Activated CD8-positive, alpha-beta T cell treated with anti-CD3 and anti-CD28 coated beads for 36 hours (primary cell): ENCODE measurements around the gene RALGAPB. TPM values are rescaled to one million over a fixed set of nuclear protein-coding genes. Genes with fewer than 3 reads are reported as not detected.

Source experiments
- ATAC-seq: fragments of 200-7000 bp; cut with Tn5 transposase; one replicate; pipeline ENCODE4 v1.10.0; 2021; ENCODE audit warnings: mild to moderate bottlenecking, moderate library complexity
- CTCF ChIA-PET: fragments of 350-600 bp; sonication (Branson Sonifier 250); formaldehyde crosslinking; loops from one replicate; lab custom pipeline; 2021; ENCODE audit warnings: antibody characterized with exemption; lab: Charles Lee
- POLR2A ChIA-PET: fragments of 350-600 bp; sonication (Branson Sonifier 250); formaldehyde crosslinking; loops from one replicate; lab custom pipeline; 2021; ENCODE audit warnings: antibody characterized with exemption; lab: Charles Lee
- DNase-seq: peaks from one replicate; pipeline ENCODE4 v3.0.0-alpha.2; 2020
- H3K27ac Mint-ChIP-seq: one replicate; pipeline ENCODE4 v1.8.0; 2021; ENCODE audit warnings: mild to moderate bottlenecking, mixed read lengths
- H3K27me3 Mint-ChIP-seq: one replicate; pipeline ENCODE4 v1.8.0; 2021; ENCODE audit warnings: mixed read lengths
- H3K36me3 Mint-ChIP-seq: one replicate; pipeline ENCODE4 v1.8.0; 2021; ENCODE audit warnings: low read depth, mixed read lengths
- H3K4me1 Mint-ChIP-seq: one replicate; pipeline ENCODE4 v1.8.0; 2021; ENCODE audit warnings: low read depth, mixed read lengths
- H3K4me3 Mint-ChIP-seq: one replicate; pipeline ENCODE4 v1.8.0; 2021; ENCODE audit warnings: mild to moderate bottlenecking, moderate library complexity, mixed read lengths
- H3K9me3 Mint-ChIP-seq: one replicate; pipeline ENCODE4 v1.8.0; 2021; ENCODE audit warnings: mixed read lengths
- CTCF ChIP-seq: fragments of 200-600 bp; IDR thresholded peaks from one replicate; pipeline ENCODE4 v1.8.0; 2022; ENCODE audit warnings: antibody characterized with exemption, mild to moderate bottlenecking
- intact Hi-C: fragments of 100-400 bp; cut with micrococcal nuclease; formaldehyde crosslinking; loops from one replicate; pipeline ENCODE4 v1.10.0; 2022
- total RNA-seq, 2 experiments: library from RNA; stranded (reverse); gene quantifications; one replicate each; pipeline ENCODE4 v1.2.3, GENCODE V29; 2021

RALGAPB gene
- total RNA-seq, 2 experiments from 2014 or later: 19.8 to 21.3 TPM

DNA sequence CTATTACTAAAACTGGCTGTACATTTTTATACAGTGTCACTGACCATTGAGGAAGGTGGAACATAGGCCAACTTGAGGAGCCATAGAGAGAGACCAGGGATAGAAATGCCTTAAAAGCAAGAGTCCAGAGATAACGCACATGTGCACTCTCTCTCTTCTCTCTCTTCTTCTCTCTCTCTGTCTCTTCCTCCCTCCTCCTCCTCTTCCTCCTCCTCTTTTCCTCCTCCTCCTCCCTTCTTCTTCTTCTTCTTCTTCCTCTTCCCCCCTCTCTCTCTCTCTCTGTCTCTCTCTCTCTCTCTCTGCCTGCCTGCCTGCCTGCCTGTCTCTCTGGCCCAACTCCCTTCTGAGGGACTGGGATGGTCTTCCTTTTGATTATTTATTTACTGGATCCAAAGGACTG lies 92.0 kb downstream of the RALGAPB start:
- Mint-ChIP-seq H3K4me3 (no peak overlapping the region), H3K27me3 (no peaks in the 10 kb centered on the region), H3K9me3 (no peaks in the 10 kb centered on the region), H3K27ac (no peak overlapping the region), H3K36me3 (peaks cover 10% of the 10 kb centered on the region), H3K4me1 (no peaks in the 10 kb centered on the region)
- intact Hi-C loops: no loop called here
- no peak for TF ChIP-seq CTCF
- ChIA-PET CTCF (no interaction called here), POLR2A (no interaction called here)
- no peak for ATAC-seq
- DNase-seq: no peak

DNA sequence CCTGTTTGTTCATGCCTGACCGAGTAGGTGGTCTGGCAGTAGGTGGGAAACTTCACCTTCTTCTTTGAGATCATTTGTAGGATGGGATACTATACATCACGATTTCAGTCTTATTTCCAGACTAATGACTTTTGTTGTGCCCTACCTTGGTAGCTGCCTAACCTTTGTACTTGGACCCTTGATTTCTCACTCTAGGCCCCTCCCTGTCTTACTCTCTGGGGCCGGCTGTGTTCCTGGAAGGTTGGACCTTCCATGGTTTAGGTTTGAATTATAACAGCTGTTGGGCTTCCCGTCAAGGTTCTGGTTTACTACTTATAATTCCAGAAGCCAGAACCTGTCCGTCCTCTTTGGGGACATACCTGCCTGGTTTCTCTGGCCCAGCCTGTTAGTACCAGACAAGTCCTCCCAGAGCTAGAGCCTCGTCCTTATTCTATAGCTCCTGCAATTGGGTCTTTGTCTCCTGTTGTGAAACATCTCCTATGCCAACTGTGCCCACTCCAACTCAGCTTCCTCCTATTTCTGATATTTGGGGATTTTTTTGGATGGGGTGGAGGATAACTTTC lies 93.5 kb downstream of the RALGAPB start:
- TF ChIP-seq CTCF: no peak
- intact Hi-C loops: no loop called here
- Mint-ChIP-seq H3K27me3 (no peaks in the 10 kb centered on the region), H3K36me3 (peaks cover 11% of the 10 kb centered on the region), H3K27ac (no peak overlapping the region), H3K9me3 (no peaks in the 10 kb centered on the region), H3K4me3 (no peak overlapping the region), H3K4me1 (no peaks in the 10 kb centered on the region)
- ATAC-seq: no peak
- ChIA-PET POLR2A (no interaction called here), CTCF (interaction anchor here (0.8 kb wide), 1 partner anchor 94 kb away, joined by 3 read pairs; the partner anchor contains the start of gene RALGAPB)
- DNase-seq: no peak

DNA sequence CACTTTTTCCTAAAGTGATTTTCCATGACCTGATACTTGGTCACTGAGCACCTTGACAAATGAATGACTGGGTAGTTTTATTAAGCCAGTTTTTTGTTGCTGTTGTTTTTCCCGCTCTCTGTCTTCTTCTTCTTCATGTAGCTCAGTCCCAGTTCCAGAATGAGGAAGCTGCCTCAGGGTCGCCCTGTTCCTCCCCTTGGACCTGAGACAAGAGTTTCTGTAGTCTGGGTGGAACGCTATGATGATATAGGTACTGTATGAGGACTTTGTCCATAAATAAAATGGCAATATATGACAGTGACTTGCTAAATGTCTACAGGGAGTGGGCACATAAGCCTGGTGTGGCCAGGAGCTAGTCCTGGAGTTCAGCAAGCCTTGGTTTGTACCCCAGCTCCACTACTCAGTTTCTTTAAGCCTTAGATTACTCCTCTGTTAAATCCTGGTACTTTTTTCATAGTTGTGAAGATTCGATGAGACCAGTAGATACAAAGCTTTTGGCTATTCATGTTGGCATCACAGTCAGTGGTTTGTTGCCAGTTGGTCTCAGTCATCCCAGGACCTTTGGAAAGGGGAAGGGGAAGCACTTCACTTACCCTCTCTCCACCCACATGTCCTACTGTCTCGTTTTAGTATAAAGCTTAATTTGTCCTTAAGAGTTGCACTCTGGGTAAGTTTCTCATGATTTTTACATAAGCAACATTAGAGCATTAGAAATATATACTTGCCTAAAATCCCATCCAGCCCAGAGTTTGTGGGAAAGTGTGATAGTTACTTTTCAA lies 97.3 kb downstream of the RALGAPB start:
- DNase-seq (no peak), ATAC-seq (no peak)
- Mint-ChIP-seq H3K9me3 (no peaks in the 10 kb centered on the region), H3K4me3 (no peak overlapping the region), H3K4me1 (no peaks in the 10 kb centered on the region), H3K36me3 (peaks cover 12% of the 10 kb centered on the region), H3K27me3 (no peaks in the 10 kb centered on the region), H3K27ac (peak overlapping the region; percentile 37)
- ChIA-PET CTCF (interaction anchor here (1.5 kb wide), 1 partner anchor 220 kb away, joined by 3 read pairs; no protein-coding TSS in a partner anchor), POLR2A (interaction anchor here (0.8 kb wide), 1 partner anchor 11 kb away, joined by 3 read pairs; no protein-coding TSS in a partner anchor)
- TF ChIP-seq CTCF: no peak
- intact Hi-C loops: no loop called here

DNA sequence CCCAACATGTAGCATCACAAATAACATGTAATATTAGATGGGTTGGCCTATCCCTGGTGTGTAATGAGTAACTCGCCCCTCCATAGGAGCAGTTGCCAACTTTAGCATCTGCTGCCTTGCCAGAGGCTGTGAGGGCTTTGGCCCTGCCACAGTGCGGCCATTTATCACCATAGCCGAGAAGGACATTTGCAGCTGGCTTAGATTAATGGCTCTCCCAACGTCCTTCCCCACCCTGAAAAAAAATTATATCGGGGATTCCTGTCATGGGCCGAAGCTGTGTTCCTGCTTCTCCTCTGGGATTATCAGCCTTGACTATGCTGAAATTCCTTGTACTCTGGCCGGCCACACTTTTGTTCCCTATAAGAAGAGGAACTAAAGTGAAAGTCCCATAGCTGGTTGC lies 100.8 kb downstream of the RALGAPB start:
- H3K4me3 Mint-ChIP-seq: no peak overlapping the region
- no peak overlapping the region for H3K27ac Mint-ChIP-seq
- no peak for ATAC-seq
- ChIA-PET CTCF (no interaction called here), POLR2A (no interaction called here)
- H3K36me3 Mint-ChIP-seq: peaks cover 11% of the 10 kb centered on the region
- no peak for TF ChIP-seq CTCF
- no peaks in the 10 kb centered on the region for H3K9me3 Mint-ChIP-seq
- H3K4me1 Mint-ChIP-seq: no peaks in the 10 kb centered on the region
- intact Hi-C loops: no loop called here
- H3K27me3 Mint-ChIP-seq: no peaks in the 10 kb centered on the region
- DNase-seq: no peak

GRCh38 chr20:38579219-38579910 lies 106.7 kb downstream of the RALGAPB start:
- no peak for DNase-seq
- POLR2A ChIA-PET: no interaction called here

More at GRCh38 chr20:38579219-38579910, 106.7 kb downstream of the RALGAPB start:
- Mint-ChIP-seq H3K9me3 (no peaks in the 10 kb centered on the region), H3K4me1 (no peaks in the 10 kb centered on the region), H3K36me3 (peaks cover 5% of the 10 kb centered on the region), H3K27me3 (no peaks in the 10 kb centered on the region), H3K4me3 (no peak overlapping the region), H3K27ac (no peak overlapping the region)
- no peak for TF ChIP-seq CTCF
- CTCF ChIA-PET: no interaction called here
- ATAC-seq: no peak
- intact Hi-C loops: no loop called here
